HG02588 (cell line): ENCODE results near the gene HMCN1.

Experiments
- ATAC-seq: cut with Tn5 transposase; IDR thresholded peaks from one replicate; pipeline ENCODE4 v1.9.1; 2021; ENCODE audit warnings: mild to moderate bottlenecking, moderate library complexity; ENCODE audit not compliant: unreplicated experiment

Gene HMCN1

GRCh38 chr1:185798505-185798904 is 64.3 kb downstream of the HMCN1 start:
- no peak for ATAC-seq

GRCh38 chr1:185803241-185803640 is 69.0 kb downstream of the HMCN1 start:
- ATAC-seq, result no peak

DNA sequence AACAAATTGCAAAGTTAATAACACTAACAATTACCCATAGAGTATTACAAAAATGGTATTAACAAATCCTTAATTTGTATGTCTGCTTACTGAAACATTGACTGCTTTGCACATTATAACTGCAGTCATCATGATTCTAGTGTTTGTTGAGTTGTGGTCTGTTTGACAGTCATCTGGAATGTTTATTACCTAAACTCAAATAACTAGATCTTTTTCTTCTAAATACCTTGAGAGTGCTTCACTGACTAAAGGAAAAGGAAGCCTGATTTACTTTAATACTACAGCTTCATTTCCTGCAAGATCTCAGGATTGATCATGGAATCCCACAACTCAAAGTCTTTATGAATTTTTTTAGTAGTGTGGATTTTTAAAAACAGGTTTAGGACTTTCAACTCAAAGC is 70.0 kb downstream of the HMCN1 start:
- ATAC-seq, result no peak

DNA sequence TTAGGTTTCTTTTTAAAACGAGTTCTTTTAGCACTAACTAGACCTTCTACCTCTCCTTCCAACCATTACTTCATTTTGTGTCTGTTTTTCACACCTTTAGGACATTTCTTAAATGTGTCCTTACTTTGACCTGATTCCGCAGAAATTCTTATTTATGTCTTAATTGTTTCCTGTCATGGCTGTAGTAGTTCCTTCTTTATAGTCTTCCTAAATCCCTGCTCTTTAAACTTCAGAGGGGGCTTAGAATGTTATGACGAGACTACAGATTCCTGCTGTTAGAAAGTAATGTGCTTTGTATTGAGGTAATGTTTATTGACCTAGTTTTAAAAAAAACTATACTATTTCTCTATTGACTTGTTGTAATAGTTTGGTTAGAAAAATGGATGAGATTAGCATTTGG is 70.4 kb downstream of the HMCN1 start:
- ATAC-seq, result no peak

- ATAC-seq, result no peak
Measured at GRCh38 chr1:185807275-185807674, 73.1 kb downstream of the HMCN1 start.

DNA sequence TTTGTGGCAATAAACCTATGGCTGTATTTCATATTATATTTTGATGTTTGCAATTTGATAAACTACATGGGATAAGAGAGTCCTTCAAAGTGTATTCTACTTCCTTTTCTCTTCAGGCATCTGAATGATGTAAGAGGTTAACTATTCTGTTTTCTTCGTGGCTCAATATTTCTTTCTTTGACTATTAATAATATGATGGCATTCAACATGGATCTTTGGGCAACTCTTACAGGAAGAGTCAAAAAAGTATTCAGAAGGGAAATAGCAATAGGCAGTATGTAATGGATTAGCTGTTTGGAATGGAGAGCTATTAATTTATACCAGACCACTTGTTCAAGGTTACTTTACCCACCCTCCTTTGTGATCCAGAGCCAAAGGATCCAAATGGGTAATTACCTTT is 74.4 kb downstream of the HMCN1 start:
- no peak for ATAC-seq

DNA sequence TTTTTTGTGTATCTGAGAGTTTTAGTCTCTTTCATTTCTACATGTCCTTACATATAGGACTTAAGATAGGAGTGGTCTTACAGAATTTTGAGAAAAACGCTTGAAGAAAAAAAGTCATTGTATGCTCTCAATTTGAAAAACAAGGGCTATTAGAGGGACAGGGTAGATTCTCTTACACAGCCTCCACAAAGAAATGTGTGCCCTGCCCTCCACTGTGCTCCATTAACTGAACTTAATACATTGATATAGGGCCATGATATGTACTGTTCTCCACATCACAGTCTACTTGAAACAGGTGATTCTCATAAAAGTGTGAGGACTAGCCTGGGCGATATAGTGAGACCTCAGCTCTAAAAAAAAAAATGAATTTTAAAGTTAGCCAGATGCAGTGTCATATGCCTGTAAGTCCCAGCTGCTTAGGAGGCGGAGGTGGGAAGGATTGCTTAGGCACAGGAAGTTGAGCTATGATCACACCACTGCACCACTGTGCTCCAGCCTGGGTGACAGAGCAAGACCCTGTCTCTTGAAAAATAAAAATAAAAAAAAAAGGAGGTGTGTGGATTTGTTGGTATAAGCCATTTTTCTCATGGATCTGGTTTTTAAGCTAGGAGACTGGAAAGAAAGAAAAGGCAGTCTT is 77.0 kb downstream of the HMCN1 start:
- no peak for ATAC-seq

DNA sequence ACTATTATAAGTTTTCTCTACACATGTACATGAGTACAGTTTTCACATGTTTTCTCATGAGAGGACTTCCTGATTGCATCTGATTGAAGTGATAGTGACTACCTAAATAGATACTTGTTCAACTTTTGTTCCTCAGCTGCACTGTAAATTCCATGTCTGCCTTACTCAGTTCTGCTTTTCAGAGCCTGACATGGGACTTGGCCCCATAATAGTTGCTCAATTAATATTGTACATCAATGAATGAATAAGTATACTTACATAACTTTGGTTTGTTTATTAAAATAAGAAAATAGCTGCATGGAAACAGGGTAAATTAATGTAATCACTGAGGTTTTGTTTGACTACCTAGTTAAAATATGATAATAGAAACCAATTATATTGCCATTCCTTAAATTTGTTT is 78.7 kb downstream of the HMCN1 start:
- no peak for ATAC-seq

DNA sequence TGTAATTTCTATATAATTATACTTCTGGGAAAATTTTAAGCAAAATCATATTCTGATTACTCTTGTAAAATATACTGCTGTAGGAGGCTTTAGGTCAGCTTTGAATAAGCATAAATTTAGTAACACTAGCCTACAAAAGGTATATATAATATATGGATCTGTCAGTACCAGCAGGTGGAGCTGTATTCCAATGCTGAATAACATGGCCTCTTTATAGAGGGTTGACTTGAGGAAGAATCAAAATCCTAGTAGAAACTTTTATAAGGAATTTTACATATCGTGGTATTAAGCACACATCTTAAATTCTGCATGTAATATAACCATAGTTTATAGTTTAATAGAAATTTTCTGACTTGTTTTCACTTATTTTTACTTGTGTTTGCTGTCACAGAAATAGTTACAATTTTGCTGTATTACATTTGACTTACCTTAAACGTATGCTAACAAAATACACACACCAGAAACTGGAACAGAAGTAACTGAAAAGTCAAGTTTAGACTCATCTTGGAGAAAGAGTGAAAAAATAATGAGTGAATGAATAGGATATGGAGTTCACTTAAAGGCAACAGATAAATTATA is 79.3 kb downstream of the HMCN1 start:
- no peak for ATAC-seq

DNA sequence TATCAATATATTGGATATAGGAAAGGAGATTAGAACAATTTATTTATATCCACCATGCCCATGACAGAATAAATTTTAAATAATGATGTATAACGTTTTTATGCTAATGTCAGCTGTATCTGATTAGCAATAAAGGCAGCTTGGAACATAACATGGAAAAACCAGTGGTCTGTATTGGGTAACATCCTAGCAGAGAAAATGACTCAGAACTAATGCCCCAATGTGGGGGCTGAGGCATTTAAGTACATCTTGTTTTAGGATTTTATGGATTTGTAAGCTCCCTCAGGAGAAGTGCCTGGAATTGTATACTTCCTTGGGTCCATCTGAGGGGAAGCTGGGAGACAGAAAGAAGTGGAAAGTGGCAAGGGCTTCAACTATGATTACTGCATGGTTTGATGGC is 82.3 kb downstream of the HMCN1 start:
- ATAC-seq, result no peak

DNA sequence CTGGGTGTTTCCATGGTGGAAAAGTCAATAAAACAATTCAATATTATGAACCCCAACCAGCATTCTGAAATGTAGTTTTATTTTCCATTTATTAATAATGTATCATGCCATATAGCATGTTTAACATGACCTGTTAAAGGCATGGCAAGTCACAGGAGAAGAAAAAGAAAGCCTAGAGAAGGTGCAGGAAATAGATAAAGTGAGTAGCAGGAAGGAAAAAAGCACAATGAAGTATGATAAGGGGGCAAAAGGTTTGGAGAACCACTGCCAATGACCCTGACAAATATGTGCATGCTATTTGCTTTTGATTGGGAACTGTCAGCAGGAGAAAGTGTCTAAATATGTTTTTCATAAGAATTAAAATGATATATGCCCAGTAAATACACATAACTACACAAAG is 85.6 kb downstream of the HMCN1 start:
- ATAC-seq, result no peak

GRCh38 chr1:185821612-185822385 is 87.6 kb downstream of the HMCN1 start:
- no peak for ATAC-seq

DNA sequence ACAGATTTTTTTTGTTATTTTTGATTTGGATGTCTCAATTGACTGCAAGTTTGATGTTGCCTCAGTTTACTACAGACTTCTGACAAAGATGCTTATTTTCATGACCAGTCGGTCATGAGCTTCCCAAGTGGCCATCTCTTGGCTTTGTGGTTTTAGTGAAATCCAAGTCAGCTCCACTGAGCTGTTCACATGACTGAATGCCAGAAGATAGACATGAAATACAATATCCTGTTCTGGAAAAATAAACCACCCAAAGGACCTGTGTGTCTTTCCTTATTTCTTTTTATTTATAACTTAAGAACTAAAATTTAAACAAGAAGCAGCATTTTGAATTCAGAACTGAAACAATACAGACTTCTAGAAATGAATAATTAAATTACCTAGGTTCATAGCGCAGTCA is 89.3 kb downstream of the HMCN1 start:
- ATAC-seq, result no peak

GRCh38 chr1:185824106-185824505 is 89.9 kb downstream of the HMCN1 start:
- no peak for ATAC-seq

DNA sequence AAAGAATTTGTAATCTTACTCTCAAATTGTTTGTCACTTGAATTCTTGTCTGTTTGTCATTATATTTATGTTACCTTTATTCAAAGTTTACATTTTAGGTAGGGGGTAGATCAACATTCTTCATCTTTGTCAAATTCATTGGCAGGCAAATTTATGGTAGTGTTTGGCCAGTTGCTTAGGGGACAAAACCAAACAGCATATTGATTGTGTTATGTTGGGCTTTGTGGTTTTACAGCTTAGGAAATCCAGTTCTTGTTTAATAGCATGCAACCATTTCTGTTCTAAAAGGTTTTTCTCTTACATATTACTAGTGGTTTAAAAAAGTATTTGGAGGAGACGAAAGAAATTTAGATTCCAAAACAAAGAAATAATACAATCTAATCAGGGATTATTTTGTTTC is 91.4 kb downstream of the HMCN1 start:
- no peak for ATAC-seq

DNA sequence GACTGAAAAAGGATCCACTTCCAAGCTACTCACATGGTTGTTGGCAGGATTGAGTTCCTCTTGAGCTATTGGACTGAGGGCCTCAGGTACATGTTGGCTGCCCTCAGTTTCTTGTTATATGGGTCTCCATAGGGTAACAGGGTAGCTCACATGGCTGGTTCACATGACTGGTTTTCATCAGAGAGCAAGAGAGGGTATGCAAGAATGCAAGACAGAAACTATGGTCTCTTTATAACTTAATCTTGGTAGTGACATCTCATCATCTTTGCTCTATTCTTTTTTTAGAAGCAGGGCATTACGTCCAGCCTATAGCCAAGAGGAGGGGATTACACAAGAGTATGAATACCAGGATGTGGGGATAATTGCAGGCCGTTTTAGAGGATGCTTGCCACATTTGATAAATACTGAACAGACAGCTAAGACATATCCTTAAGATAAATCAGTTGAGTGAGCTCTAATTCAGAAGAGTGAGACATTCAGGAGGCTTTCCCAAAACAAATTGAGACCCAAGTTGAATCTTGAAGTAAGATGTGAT is 100.2 kb downstream of the HMCN1 start:
- no peak for ATAC-seq

GRCh38 chr1:185835191-185835590 is 101.0 kb downstream of the HMCN1 start:
- ATAC-seq, result no peak

- no peak for ATAC-seq
Measured at GRCh38 chr1:185837711-185838110, 103.5 kb downstream of the HMCN1 start.

GRCh38 chr1:185838111-185838510 is 103.9 kb downstream of the HMCN1 start:
- ATAC-seq, result no peak

- ATAC-seq, result no peak
Measured at GRCh38 chr1:185840880-185841279, 106.7 kb downstream of the HMCN1 start.

- ATAC-seq, result no peak
Measured at GRCh38 chr1:185843297-185843869, 109.2 kb downstream of the HMCN1 start.

- ATAC-seq, result no peak
Measured at GRCh38 chr1:185843986-185844385, 109.8 kb downstream of the HMCN1 start.
